Measurements from ENCODE around the gene ASB15. TPM values are rescaled to one million over a fixed set of nuclear protein-coding genes. Genes with fewer than 3 reads are reported as not detected.

ASB15 gene
- polyA plus RNA-seq, 3 donors: not detected

GRCh38 chr7:123594813-123595241 lies 6.8 kb upstream of the ASB15 start:
- peaks cover 0 to 6% (median 6%) of the 10 kb centered on the region in 3 donors for H3K27me3 Mint-ChIP-seq (ENCODE audit: low read depth in 3 of 3)
- H3K4me3 Mint-ChIP-seq: no peak overlapping the region
- Histone ChIP-seq H3K4me1 (ENCODE audit: control insufficient read depth in 1 of 2, insufficient read depth in 2 of 2, low read length in 2 of 2) (no peaks in the 10 kb centered on the region), H3K9ac (ENCODE audit: insufficient read depth, low read length, poor library complexity, severe bottlenecking) (no peak overlapping the region), H3K4me3 (replicated peaks in 1 of 3; ENCODE audit: low read depth in 2 of 3, low read length in 3 of 3) (no peak overlapping the region), H3K9me3 (replicated peaks in 1 of 2; ENCODE audit: control insufficient read depth in 1 of 2, insufficient read depth in 1 of 2, low read length in 2 of 2) (peaks cover 0 to 6% of the 10 kb centered on the region in 2 donors), H2AFZ (ENCODE audit: insufficient read depth, low read depth, low read length, poor library complexity, severe bottlenecking) (no peak overlapping the region), H3K36me3 (replicated peaks in 1 of 2; ENCODE audit: control insufficient read depth in 1 of 2, insufficient read depth in 2 of 2, low read length in 2 of 2) (no peaks in the 10 kb centered on the region), H3K27me3 (ENCODE audit: control insufficient read depth in 2 of 2, insufficient read depth in 2 of 2, low read length in 2 of 2) (no peaks in the 10 kb centered on the region), H4K20me1 (ENCODE audit: insufficient read depth, low read length) (no peaks in the 10 kb centered on the region), H3K79me2 (ENCODE audit: insufficient read depth, low read length) (no peaks in the 10 kb centered on the region), H3K27ac (ENCODE audit: low read depth in 1 of 2, low read length in 2 of 2) (no peak overlapping the region), H3K4me2 (replicated peaks; ENCODE audit: extremely low read depth, low read length, poor library complexity, severe bottlenecking) (no peak overlapping the region)
- intact Hi-C loops (cut with micrococcal nuclease): no loop called here
- DNase-seq: no peak
- TF ChIP-seq CTCF (IDR thresholded peaks at IDR 0.05): no peak
- no peaks in the 10 kb centered on the region for H3K4me1 Mint-ChIP-seq
- no peak overlapping the region for H3K27ac Mint-ChIP-seq
- peaks cover 0 to 6% (median 2%) of the 10 kb centered on the region in 7 donors for H3K9me3 Mint-ChIP-seq
- WGBS (ENCODE audit: insufficient coverage): 88% methylated on average over 10 of the region's 10 CpGs
- no peaks in the 10 kb centered on the region for H3K36me3 Mint-ChIP-seq

GRCh38 chr7:123598657-123599056 lies 3.0 kb upstream of the ASB15 start:
- Mint-ChIP-seq H3K27me3 (ENCODE audit: low read depth in 3 of 3) (peaks cover 0 to 4% (median 2%) of the 10 kb centered on the region in 3 donors), H3K4me3 (no peak overlapping the region), H3K4me1 (no peaks in the 10 kb centered on the region), H3K36me3 (no peaks in the 10 kb centered on the region), H3K9me3 (peaks cover 0 to 6% (median 0%) of the 10 kb centered on the region in 7 donors), H3K27ac (no peak overlapping the region)
- WGBS (ENCODE audit: insufficient coverage): 100% methylated on average over 1 of the region's 3 CpGs
- intact Hi-C loops (cut with micrococcal nuclease): no loop called here
- Histone ChIP-seq H3K27me3 (ENCODE audit: control insufficient read depth in 2 of 2, insufficient read depth in 2 of 2, low read length in 2 of 2) (no peaks in the 10 kb centered on the region), H3K36me3 (replicated peaks in 1 of 2; ENCODE audit: control insufficient read depth in 1 of 2, insufficient read depth in 2 of 2, low read length in 2 of 2) (no peaks in the 10 kb centered on the region), H3K4me1 (ENCODE audit: control insufficient read depth in 1 of 2, insufficient read depth in 2 of 2, low read length in 2 of 2) (no peaks in the 10 kb centered on the region), H3K9ac (ENCODE audit: insufficient read depth, low read length, poor library complexity, severe bottlenecking) (no peak overlapping the region), H3K9me3 (replicated peaks in 1 of 2; ENCODE audit: control insufficient read depth in 1 of 2, insufficient read depth in 1 of 2, low read length in 2 of 2) (peaks cover 0 to 6% of the 10 kb centered on the region in 2 donors), H3K27ac (ENCODE audit: low read depth in 1 of 2, low read length in 2 of 2) (no peak overlapping the region), H2AFZ (ENCODE audit: insufficient read depth, low read depth, low read length, poor library complexity, severe bottlenecking) (no peak overlapping the region), H3K79me2 (ENCODE audit: insufficient read depth, low read length) (no peaks in the 10 kb centered on the region), H3K4me3 (replicated peaks in 1 of 3; ENCODE audit: low read depth in 2 of 3, low read length in 3 of 3) (no peak overlapping the region), H3K4me2 (replicated peaks; ENCODE audit: extremely low read depth, low read length, poor library complexity, severe bottlenecking) (no peak overlapping the region), H4K20me1 (ENCODE audit: insufficient read depth, low read length) (no peaks in the 10 kb centered on the region)
- DNase-seq: no peak
- no peak for TF ChIP-seq CTCF (IDR thresholded peaks at IDR 0.05)

Data from CD14-positive monocyte (primary cell).